Smooth muscle cell of the brain vasculature (primary cell): ENCODE results near the gene SP140L.
"Not testable (repeated sequence)": the region's sequence is repeated elsewhere in the genome, so short reads cannot be mapped to it uniquely, and the experiment has no call there.

Experiments
- DNase-seq: peaks from one replicate; pipeline ENCODE4 v3.0.0-alpha.2; 2012; ENCODE audit warnings: low read depth, low spot score

Gene SP140L

DNA sequence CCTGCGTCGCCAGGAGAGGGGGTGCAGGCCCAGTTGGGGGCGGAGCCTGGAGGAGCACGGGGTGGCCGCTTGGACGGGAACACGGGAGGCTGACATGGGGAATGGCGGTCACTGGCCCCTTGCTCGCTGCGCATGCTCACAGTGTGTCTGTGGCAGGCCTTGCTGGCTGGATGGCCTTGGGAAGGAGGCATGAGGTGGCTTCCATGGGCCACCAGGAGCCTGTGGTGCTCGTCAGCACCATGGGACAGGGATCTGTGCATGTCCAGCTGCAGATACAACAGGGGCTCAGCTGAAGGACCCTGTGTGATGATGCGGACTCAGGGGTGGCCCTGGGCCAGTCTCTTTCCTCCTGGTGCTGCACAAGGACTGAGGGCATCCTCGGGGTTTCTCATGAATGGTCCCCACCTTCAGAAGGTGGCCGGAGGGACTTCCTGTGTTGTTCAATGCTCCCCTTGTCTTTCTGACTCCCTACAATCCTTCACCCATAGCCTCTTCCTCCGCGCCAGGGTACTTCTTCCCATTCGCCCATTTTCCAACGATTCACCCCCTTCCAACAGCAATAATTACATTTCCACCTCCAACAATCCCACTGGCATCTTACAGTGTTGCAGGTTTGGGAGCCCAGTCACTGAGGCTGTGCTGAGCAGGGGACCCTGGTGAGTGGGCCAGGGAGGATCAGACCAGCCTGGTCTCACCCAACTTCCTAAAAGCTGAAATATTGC lies 3.4 kb upstream of the SP140L start:
- no peak for DNase-seq

DNA sequence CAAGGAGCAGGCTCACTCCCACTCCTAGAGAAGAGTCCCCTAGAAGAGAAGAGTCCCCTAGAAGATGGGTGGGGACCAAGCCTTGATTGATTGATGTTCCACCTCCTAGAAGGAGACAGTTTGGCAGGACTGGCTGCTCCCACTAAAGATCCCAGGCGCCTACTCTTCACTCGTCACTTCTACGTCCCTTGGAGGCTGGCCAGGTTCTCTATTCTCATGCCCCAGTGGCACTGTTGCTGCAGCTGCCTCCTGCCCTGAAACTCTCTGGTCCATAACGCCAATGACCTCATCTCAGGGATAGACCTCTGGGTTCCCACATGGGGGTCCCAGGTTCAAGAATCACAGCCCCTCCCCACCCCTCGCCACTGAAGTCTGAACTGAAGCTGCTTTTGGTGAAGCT lies 2.5 kb upstream of the SP140L start:
- DNase-seq: no peak

DNA sequence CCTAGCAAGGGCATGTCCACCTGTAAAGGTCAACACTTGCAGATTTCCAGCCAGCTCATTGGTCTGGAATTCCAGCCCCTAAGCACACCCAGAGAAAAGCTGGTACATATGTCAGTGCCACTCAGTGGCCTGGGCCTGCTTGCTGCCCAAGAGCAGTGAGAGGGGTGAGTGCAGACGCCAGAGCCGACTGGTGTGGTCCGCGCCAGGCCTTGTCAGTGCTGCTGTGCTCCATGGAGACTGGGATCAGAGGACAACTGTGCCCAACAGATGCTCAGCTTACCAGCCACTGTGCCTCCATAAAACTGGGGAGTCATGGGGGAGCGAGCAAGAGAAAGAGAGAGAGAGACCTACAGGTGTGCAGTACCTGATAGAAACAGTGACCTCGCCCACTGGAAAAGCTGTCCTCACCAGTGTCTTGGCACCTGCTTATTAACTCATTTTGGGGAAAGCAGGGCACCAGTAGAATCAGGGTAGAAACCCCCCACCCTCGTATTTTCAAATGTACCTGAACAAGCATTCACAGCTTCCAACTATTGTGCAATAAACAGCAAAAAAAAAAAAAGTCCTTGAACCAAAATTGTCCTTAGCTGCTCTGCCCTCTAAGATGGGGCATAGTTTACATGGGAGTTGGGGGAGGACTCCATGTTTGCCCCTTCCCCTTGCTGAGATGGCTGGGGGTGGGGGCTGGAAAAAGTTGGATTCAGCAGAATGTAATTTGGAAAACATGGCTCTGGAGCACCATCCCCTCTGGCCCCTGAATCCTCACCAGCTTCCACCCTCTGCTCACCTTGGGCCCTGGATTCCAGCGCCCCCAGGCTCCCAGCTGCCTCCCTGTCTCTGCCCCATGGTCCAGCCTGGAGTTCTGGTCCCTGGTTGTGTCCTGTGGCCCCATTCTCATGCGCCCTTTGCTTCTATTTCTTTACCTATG lies 1.4 kb upstream of the SP140L start:
- DNase-seq: no peak

DNA sequence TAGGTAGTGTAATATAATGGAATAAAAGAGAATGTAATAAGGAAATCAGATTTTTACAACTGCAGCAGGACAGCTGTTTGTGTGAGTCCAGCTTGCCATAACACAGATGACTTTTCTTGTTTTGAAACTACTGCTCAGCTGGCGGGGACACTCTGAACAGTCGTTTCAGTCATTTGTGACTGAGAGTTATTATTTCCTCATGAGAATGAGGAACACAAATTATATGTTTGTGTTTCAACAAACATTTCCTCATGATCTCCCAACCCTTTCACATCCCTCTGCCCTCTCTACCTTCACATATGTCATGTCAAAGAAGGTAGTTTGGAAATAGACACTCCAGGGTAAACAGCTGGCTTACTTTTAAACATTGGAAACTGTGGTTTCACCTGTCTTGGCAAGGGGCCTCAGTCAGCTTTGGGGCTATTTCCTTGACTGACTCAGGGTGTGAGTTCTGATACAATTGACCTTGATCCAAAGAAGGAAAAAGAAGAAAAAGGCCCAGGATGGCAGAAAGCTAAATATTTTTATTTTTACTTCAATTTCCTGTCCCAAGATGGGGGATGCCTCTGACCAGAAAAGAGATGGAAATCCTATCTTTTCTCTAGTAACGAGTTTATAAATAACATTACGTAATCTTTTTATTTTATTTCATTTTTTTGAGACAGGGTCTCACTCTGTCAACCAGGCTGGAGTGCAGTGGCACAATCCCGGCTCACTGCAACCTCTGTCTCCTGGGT lies 593 bp downstream of the SP140L start:
- DNase-seq: no peak

DNA sequence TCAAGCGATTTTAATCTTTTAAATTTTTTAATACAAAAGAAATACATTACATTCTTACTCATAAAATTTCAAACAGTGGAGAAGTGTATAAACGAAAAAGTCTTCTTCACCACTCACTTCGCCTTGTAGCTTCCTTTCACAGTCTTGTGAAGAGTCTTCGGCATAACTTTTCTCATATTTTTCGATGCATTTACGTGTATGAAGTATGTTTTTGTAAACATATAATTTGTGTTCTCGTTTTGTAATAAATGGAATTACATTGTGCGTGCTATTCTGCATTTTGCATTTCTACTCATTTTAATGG lies 1.1 kb downstream of the SP140L start:
- DNase-seq: no peak

DNA sequence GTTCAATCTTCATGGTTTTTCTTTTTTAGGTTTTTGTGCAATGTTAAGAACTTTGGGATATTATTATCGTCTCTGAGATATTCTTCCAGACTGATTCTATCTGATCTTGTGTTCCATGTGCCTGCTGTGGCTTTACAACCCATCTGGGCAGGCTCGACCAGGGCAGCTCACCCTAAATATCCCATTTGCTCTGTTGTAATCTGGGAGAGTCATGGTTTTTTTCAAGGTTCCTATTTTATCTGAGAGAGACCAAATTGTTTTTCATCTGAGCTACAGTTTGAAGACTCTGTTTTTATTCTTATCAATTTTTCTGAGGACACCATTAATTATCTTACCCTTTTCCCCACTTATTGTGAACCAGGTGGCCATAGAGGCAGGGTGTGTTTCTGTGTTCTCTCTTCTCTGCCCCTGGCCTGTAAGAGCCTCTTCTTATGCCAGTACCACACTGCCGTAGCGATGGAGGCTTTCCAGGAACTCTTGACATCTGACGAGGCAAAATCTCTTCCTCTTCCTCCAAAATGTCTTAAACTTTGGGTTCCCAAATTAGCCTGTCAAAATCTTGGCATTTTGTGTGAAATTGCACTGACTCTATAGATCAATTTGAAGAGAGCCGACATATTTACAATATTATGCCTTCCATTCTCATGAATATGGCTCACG lies 3.1 kb downstream of the SP140L start:
- DNase-seq: no peak

DNA sequence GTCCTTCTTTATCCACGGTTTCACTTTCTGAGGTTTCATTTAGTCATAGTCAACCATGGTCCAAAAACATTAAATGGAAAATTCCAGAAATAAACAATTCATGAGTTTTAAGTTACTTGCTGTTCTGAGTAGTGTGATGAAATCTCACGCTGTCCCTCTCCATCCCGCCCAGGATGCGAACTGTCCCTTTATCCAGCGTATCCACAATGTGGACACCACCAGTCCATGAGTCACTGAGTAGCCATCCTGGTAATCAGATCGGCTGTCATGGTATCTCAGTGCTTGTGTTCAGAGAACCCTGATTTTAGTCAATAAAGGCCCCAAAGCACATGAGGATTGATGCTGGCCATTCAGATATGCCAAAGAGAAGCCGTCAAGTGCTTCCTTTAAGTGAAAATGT lies 3.7 kb downstream of the SP140L start:
- no peak for DNase-seq

DNA sequence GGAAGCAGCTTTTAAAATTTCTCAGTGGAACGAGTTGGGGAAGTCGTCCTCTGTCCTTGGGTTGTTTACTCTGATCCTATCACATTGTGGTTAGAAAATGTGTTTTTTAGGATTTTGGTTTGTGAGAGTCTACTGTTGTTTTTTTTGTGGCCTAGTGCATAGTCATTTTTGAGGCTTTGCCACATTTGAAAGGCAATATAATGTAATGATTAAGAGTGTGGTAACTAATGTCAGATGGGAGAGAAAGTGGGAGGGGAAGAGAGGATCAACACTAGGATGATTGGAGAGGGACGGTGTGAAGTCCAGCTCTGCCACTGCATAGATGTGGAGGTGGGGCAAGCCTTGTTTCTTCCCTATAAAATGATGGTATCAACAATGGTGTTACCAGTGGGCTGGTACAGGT lies 8.5 kb downstream of the SP140L start:
- DNase-seq: no peak

DNA sequence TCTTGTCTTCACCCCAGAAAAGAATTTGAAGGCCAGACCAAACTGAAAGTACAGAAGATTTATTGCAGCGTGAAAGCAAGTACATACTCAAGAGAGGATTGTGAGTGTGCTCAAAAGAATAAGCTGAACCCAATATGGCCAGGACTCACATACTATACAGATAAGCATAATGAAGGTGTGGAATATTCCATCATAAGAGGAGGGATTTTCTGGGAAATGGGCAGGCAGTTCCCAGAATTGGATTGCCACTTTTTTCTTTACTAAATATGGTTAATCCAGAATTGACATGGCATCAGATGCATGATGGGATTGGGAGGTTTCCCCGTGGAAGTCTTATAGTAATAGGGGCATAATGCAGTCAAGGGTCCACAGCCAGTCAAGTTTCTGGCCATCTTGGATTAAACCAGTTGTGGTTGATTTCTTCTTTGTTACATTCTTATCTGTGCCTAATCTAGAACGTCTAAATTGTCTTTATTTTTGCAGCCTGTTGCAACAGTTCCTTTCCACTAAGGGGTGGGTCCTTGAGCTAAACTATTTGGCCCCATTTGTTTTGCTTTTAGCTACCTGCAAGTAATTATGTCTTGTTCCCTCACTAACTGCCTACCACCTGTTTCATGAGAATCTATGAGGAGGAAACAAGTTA lies 9.0 kb downstream of the SP140L start:
- no peak for DNase-seq

DNA sequence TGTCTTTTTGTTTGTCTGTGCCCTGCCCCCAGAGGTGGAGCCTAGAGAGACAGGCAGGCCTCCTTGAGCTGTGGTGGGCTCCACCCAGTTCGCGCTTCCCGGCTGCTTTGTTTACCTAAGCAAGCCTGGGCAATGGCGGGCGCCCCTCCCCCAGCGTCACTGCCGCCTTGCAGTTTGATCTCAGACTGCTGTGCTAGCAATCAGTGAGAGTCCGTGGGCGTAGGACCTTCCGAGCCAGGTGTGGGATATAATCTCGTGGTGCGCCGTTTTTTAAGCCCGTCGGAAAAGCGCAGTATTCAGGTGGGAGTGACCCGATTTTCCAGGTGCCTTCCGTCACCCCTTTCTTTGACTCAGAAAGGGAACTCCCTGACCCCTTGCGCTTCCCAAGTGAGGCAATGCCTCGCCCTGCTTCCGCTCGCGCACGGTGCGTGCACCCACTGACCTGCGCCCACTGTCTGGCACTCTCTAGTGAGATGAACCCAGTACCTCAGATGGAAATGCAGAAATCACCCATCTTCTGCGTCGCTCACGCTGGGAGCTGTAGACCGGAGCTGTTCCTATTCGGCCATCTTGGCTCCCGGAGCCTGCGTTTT lies 15.0 kb downstream of the SP140L start:
- not testable (repeated sequence) for DNase-seq

DNA sequence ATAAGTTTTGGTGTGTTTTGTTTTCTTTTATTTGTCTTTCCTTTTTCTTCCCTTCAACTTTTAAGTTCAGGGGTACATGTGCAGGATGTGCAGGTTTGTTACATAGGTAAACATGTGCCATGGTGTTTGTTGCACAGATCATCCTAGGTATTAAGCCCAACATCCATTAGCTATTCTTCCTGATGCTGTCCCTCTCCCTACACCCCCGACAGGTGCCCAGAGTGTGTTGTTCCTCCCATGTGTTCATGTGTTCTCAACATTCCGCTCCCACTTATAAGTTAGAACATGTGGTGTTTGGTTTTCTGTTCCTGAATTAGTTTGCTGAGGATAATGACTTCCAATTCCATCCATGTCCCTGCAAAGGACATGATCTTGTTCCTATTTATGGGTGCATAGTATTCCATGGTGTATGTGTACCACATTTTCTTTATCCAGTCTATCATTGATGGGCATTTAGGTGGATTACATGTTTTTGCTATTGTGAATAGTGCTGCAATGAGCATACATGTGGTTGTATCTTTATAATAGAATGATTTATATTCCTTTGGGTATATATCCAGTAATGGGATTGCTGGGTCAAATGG lies 16.1 kb downstream of the SP140L start:
- DNase-seq: not testable (repeated sequence)

DNA sequence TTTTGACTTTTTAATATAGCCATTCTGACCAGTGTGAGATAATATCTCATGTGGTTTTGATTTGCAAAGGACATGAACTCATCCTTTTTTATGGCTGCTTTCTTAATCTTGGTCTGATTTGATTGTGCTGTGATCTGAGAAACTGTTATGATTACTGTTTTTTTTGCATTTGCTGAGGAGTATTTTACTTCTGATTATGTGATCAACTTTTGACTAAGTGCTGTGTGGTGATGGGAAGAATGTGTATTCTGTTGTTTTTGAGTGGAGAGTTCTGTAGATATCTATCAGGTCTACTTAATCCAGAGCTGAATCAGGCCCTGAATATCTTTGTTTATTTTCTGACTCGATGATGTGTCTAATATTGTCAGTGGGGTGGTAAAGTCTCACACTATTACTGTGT lies 16.8 kb downstream of the SP140L start:
- DNase-seq: no peak

DNA sequence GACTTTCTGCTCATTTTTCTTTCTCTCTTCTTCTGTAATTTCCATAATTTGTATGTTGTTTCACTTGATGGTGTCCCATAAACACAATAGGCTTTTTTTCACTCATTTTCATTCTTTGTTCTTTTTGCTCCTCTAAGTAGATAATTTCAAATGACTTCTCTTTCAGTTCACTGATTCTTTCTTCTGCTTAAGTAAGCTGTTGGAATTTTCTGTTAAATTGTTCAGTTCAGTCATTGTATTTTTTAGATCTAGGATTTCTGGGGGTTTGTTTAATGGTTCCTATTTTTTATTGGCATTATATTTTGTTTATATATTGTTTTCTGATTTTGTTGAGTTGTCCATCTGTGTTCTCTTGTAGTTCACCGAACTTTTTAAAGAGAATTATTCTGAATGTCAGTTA lies 19.5 kb downstream of the SP140L start:
- DNase-seq: no peak

DNA sequence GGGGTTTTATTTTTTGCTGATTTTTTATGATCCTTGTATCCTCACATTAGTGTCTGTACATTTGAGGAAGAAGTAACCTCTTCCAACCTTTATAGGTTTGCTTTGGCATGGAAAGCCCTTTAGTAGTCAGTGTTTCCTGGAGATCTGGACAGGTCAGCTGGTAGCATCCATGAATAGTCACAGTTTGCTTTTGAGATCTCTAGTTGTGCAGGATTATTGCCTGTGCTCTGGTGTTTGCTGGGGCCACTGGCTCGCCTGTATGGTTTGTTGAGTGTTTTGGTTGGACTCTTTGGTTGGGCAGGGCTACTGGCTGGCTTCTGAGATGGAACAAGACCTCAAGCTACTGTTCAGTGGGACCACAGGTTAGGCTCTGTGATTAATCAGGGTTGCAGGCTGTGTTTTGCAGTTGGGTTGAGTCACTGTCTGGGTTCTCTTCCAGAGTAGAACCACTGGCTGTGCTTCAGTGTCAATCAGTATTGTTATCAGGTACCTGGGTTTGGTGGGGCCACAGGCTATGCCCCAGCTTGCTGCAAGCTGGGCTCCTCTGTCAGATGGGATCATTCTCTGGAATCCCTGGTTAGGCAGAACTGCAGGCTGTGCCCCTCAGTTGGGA lies 20.0 kb downstream of the SP140L start:
- DNase-seq: no peak

DNA sequence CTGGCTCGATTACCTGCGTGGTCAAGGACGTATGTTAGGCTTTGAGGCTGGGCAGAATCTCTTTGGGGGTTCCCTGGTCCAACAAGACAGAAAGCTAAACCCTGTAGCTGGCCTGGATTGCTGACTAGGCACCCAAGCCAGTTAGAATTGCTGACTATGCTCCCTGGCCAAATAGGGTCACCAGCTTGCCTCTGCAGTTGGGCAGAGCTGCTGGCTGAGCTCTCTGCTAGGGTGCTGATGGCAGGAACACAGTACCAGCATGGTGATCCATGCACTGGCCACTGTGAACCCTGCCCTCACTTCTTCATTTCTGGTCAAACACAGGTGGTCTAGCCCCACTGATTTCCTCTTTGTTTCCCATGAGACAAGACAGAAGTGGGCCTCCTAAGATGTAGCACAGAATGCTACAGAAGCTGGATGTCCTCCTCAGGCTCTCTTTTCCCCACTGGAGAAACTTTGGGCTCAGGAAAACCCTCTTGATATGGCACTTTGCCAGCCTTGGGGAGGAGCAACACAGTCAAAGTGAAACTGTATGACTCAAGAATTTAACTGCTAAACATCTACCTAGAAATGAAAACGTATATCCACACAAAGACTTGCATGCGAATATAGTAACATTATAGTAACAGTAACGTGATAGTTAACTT lies 20.8 kb downstream of the SP140L start:
- no peak for DNase-seq

DNA sequence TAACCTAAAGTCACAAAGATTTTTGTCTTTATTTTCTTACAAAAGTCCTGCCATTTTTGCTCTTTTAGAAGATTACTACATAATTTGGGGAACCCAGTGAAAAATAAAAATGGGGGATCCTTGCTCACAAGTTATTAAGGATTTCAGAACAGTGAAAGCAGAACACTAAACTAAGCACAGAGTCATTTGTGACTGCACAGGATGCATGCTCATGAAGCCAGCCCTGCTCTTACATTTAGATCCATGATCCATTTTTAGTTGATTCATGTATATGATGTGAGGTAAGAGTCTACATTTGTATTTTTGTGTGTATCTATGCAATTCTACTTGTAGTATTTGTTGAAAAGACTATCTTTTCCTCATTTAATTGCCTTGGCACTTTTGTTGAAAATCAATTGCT lies 21.8 kb downstream of the SP140L start:
- DNase-seq: no peak

DNA sequence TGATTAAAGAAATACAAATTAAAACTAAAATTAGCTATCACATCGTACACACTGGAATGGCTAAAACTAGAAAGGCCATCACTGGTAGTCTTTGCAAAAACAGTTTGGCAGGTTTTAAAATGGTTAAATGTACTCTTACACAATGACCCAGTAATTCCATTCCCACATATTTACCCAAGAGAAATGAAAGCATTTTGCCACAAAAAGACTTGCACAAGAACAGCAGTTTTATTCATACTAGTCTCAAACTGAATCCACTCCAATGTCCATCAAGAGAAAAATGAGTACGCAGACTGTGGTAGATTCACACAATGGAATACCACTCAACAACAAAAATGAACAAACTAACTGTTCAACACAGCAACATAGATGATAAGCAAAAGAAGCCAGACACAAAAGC lies 29.1 kb downstream of the SP140L start:
- no peak for DNase-seq

DNA sequence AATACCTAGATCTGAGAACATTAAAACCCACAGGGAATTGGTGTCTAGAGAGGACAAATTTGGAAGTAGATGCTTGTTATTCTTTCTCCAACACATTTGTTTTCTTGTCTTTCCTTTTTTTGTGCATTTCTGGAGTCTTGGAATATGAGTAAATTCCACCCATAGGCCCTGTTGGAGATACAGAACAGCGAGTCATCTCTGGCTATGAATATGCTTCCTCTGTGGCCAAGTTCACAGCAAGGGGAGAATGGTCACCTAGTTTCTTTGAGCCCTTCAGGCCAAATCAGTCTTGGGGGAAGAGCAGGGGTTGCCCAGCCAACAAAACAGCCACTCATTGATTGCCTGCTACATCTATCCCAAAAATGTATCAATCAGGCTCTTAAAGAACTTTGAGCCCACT lies 31.3 kb downstream of the SP140L start:
- no peak for DNase-seq

DNA sequence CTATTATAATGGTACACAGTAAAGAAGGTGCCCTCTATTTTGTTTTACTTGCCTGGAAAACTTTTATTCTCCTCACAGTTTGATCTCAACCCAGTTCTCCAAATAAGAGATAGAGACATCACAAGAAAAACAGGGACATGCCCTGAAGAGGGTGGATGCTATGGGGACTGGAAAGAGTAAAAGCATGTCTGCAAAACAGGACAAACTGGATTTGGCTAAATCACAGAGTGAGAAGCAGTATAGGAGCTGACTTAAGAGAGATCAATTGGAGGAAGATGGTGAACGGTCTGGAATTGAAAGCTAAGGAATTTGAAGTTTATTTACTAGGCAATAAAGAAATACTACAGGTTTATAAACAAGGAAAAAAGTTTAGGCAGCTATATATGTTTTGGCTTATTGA lies 33.0 kb downstream of the SP140L start:
- DNase-seq: no peak
